Activated CD4-positive, alpha-beta T cell treated with anti-CD3 and anti-CD28 coated beads, Interleukin-2, Interleukin-6, amounts not matched to agents 100 ng/mL and 50 ng/mL, durations not matched to agents 16 hours and 8 hours (primary cell): Measurements from ENCODE around the gene NME4.
A peak's percentile ranks its signal among the peaks of the same experiment; 100 is the strongest.
"Not testable (repeated sequence)": the region's sequence is repeated elsewhere in the genome, so short reads cannot be mapped to it uniquely, and the experiment has no call there.

Source experiments
- DNase-seq: peaks from one replicate; pipeline ENCODE4 v3.0.0-alpha.2; 2020

Gene NME4

DNA sequence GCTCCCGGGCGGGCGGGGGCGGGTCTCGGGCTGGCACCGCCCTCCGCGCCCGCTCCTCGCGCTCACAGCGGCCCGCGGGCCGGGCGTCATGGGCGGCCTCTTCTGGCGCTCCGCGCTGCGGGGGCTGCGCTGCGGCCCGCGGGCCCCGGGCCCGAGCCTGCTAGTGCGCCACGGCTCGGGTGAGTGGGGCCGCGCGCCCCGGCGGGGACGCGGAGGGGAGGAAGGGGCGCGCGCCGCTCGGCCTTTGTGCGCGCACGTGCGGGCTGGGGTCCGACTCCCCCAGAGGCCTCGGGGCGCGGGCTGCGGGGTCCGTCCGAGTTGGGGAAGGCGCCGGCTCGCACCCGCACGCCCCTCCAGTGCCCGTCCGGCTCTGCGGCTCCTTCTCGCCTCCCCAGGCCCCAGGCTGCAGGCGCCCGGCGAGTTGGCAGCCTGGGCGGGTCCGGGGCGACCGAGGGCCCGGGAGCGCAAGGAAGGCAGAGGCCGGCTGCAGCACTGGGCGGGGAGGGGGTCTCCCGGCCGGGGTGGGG lies at the start of gene NME4:
TSS of gene NME4 (plus strand) at position 65 of the 527 bp plus-strand sequence. CDS start at position 89, 24 bp downstream.
- no peak for DNase-seq

DNA sequence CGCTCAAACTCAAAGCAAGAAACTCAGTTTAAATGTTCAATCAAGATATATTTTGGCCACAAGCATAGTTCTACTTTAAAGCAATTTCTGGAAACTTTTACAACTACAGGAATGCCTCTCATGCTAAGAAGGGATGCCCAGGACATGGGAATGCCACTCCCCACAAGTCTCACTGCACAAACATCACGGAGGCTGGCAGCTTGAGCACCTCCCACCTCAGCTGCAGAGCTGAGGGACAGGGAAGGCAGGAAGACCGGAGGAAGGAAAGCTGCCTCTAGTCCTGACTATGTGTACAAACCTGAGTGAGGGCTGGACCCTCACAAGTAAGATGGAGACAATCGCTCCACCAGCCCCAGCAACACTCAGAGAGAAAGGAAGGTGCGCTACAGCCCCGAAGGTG lies 49.8 kb upstream of the NME4 start:
- no peak for DNase-seq

DNA sequence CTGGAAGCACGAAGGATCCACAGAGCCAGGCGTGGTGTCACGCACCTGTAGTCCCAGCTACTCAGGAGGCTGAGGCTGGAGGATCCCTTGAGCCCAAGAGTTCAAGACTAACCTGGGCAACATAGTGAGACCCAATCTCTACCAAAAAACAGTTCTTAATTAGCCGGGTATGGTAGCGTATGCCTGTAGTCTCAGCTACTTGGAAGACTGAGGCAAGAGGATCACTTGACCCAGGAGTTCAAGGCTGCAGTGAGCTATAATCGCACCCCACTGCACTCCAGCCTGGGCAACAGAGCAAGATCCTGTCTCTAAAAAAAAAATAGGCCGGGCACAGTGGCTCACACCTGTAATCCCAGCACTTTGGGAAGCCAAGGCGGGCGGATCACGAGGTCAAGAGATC lies 48.5 kb upstream of the NME4 start:
- DNase-seq = not testable (repeated sequence)

DNA sequence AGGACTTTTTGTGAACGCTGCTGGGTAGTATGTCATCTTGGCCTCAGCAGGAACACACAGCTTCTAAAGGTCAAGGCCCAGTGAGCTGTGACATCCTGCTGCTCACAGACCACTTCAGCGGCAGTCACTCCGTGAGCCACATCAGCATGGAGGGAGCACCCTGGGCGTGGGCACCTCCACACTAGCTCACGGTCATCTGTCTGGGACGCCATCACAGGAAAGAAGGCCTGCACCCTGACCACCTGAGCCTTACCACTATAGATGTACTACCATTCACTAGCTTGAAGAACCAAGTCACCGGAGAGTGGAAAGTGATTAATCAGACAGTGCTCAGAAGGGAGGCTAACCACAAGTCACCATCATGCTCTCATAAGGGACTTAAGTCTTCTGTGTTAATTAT lies 47.8 kb upstream of the NME4 start:
- DNase-seq = no peak

DNA sequence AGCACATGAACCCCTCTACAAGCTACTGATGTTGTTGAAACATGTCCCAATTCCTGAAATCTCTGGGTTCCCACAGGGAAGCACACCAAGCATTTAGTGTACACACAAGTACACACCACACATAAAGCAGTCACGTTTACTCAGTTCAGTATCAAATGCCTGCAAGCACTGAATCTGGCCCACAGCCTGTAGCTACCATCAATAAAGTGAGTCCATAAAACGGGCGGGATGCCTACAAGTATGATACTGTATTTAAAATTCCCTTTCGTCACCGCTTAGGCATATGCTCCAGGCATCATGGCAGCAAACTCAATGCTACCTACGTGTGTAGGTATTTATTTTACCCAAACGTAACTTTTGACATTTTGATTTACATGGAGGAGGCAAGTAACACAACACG lies 46.8 kb upstream of the NME4 start:
- no peak for DNase-seq

DNA sequence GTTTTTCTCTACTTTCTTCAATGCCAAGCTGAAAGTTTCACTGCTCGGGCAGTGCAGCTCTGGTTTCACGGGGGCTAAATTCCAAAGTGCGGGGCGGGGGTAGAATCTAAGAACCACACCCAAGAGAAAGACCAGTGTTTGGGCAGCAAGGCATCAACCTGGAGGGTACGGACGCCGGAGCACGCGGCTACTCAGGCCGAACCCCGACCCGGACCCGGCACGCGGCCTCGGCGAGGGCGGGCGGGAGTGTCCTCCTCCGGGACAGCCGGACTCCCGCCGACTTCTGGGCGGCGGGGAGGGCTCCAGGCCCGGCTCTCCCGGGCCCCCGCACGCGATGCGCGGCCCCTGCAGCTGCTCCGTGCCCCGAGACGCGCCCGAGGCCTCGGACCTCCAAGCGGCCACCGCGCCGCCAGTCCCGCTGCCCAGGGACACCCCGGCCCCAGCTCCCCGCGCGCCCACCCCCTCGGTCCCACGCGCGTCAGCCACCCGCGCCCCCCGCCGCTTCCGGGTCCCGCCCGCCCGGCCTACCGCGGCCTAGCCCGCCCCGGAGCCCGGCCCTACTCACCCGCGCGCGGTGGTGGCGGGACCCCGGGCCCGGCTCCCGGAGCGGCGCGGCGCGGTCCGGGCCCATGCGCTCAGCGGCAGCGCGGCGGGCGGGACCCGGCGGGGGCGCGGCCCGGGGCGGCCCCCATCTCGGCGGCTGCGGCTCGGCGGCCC lies 45.0 kb upstream of the NME4 start:
- no peak for DNase-seq

DNA sequence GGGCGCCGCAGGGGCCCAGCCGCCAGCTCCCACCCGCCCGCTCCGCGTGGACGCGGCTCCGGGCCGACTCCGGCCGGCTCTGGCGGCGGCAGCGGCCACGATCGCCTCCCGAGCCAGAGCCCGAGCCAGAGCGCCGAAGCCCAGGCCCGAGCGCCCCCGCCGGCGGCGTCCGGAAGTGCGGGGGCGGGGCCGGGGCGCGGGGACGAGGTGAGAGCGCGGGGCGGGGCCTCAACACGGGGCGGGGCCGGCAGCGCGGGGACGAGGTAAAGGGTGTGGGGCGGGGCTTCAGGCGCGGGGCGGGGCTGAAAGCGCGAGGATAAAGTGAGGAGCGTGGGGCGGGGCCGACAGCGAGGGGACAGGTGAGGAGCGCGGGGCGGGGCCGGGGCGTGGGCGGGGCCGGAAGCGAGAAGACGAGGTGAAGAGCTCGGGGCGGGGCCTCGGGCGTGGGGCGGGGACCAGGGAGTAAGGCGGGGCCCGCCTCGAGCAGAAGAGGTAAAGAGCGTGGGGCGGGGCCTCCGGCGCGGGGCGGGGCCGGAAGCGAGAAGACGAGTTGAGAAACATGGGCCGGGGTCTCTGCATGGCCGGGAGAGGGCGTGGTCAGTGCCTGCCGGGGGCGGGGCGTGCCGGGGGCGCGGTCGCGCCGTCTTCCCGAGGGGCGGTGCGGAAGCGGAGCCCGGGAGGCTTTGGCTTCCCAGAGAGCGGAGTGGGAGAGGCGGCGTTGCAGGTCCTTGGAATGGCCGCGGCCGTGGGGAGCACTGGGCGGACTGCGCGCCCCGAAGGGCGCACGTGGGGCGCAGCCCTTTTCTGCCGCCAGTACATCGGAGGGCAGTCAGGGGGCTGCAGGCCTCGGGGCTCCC lies 44.2 kb upstream of the NME4 start, which contains the start of gene AXIN1:
TSS of gene AXIN1 (minus strand) at position 177 of the 857 bp plus-strand sequence. CDS start 5,698 bp downstream, outside the sequence.
- peak; percentile 100 for DNase-seq

DNA sequence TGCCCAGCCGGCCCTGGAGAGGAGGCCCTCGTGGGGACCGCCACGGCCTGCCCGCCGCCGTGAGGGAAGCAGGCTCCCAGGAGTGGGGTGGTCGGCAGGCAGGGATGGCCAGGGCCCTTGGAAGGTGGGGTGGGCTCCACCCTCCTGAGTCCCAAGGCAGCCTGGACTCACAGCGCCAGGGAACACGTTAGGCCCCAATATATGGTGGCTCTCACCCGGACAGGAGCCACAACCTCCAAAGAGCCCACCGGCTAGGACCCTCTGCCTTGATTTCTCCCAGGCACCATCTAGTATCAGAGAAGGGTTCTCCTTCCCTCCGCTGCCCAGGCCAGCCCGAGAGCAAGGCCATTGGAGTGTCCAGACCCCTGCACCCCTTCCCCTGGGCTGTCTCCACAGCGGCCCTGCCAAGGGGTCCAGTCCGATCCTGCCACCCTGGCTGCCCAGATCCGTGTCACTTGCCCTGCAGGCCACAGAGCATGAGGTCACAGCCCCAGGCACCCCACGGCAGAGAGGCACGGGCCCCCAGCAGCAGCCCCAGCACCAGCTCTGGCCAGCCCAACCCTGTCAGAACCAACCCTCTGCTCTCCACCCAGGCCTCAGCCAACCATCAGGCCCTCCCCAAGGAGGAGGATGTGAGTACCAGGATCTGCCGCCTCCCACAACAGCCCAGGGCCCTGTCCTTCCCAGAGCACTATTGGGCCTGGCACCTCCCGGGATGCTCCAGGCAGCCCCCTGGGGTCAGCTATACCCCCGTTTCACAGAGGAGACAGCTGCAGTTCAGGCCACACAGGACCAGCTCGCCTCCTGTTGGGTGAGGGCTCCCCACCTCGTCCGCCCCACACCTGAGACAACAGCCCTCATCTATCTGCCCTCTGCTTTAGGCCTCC lies 43.4 kb upstream of the NME4 start:
- DNase-seq = no peak

DNA sequence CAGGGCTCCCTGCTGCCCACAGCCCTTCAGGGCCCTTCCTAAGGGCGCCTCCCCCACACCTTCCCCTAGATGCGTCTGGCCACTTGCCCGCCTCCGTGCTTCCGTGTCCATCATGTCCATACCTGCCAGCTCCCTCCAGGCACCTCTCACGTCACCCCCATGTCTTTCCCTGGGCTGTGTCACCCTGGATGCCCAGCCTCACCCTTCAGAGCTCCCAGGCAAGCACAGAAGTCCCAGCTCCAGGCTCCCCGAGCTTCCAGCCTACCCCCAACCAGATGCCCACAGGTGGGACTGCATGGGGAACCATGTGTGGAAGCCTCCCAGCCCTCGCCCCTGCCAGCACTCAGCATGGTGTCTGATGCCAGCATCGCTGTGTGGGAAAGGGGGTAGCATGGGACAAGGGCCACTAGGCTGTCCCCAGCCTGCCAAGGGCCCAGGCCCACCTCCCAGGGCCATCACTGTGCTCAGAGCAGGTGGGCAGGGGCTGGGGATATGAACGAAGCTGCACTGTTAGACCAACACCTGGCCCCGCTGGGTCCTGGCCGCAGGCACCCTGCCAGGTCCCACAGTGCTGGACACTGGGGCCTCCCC lies 42.6 kb upstream of the NME4 start:
- DNase-seq = no peak

DNA sequence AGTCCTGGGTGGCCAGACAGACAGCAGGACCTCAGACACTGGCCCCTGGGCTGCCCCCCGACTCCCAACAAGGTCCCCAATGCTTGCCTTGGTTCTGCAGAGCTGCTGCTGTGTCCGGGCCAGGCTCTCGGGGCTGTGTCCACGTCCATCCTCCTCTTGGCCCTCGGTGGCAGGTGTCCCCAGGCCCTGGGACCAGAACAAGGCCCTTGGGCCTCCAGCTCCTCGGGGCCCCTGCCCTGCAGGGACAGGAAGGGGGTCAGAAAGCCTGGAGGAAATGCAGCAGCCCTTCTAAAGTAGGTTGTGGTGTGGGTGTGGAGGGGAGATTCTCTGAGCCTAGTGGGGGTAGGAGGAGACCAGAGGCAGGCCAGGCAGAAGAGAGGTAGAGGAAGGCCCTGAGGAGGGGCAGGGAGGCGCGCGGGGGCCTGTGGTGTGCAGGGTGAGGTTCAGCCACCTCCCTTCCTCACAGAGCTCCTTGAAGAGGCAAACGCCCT lies 42.0 kb upstream of the NME4 start:
- no peak for DNase-seq

DNA sequence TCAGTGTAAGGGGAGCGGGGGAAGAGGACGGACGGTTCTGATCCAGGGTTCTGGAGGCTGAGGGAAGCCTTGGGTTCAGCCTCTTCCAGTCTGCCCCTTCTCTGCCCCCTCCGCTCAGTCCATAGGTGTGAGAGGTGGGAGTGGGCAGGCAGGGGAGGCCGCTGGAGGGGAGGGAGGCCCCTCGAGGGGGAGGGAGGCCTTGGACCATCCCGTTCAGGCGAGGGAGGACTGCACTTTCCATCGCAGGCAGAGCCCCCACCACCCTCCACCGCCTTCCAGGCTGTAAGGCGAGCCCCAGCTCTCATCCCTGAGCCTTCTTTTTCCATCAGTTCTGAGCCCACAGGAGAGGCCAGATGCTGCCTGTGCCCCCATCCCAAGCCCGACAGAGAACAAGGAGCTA lies 40.3 kb upstream of the NME4 start:
- DNase-seq = no peak

DNA sequence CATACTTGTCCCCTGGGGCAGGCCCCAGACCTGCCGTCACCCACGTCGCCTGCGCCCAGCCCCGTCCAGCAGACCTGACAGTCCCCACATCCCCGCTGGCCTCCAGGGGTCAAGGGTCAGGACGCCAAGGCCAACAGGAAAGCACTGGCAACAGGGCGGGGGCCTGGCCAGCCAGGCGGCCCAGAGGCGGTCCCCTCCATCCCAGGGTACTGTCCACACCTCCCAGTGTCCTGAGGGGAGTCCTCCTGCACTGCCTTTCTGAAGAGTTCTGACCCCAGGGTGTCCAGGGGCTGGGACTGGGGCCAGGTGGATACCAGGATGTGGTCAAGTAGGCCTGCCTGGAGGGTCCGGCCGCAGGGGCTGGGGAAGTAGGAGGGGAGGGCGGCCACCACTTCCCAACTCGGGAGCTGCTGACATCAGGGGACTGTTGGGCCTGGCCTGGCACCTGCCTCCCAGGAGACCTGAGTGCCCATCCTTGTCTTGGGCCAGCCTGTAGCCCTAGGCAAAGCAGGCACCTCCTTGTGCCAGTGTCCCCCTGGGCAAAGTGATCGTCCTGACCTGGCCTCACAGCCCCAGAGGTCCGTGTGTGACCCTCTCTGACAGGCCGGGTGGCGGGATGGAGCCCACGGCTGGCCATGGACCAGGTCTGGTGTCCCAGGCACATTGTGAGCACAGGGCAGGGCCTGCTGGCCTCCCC lies 37.8 kb upstream of the NME4 start:
- DNase-seq = no peak

DNA sequence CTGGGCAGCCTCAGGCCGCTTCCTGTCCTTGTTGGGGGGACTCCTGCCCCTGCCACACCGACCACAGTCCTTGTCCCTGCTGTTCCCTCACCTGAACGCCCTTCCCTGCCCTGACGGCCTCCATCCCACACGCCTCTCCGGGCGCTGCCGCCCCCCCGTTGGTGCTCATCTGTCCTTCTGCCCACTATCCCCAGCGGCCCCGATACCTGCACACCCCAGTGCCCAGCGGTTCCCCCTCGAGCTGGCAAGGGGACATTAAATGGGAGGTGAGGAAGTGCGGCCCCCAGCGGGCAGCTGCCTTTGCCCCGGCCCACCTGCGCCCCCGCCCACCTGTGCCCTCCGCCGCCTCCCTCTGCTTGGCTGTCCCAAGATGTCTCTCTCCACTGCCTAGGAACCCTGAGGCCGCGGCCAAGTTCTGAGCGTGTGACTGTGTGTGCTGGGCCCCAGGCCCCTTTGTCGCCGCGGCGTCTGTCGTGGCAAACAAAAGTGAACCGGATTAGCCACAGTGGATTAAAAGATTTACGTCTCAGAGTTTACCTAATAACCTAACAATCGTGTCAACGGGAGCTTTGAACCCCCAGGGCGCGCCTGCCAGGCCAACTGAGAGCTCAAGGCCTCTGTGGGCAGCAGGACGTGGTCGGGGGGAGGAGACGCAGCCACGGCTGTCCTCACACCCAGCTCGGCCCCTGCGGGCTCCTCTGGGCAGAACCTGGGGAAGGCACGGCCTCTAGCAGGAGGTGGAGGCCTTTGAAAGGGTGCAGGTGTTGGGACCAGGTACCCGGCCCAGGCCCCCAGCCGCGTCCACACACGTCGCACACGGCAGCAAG lies 36.9 kb upstream of the NME4 start:
- no peak for DNase-seq

DNA sequence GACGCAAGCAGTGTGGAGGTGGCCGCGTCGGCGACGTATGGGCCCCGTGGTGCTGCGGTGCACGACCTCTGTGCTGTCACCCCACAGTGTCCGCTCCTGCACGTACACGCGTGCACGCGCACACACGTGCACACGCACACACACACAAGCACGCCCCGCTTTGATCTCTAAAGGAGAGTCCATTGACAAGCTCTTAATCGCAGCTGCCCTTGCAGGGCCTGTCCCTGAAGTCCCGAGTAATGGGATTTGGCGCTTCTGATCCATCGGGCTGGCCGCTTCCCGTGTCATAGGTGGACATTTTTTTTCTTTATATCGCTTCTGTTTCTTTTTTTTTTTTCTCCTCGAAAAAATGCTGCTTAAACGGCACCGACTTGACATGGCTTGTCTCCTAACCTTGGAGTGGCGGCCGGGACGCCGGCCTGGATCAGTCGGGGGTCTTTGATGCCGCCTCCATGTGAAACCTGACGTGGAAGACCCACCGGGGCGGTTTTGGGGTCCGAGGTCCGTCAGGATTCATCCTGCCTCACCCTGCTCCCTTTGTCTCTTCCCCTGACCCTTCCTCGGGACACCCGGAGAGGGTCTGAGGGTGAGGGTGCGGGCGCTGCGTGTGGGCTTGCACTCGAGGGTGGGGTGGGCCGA lies 36.2 kb upstream of the NME4 start:
- no peak for DNase-seq

DNA sequence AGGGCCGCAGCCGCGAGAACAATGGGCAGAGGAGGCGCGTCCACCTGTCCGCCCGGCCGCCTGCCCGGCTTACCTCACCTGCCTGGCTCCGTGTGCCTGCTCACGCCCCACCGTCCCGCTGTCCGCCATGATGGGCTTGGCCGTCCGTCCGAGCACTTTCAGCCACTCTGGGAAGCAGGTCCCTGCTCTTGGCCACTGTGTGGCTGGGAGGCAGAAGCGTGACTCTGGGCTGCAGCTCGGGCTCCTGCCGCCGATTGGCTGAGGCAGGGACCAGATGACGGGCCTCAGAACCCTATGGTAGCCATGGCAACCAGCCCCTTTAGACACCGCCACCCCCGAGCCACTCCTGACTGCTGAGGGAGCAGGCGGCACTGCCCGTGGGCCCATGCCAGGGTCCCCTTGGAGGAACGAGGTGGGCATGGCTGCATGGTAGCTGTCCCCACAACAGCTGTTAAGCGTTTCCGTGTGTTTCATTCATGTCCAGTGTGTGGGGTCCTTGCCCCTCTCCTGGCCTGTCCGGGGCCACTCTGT lies 35.6 kb upstream of the NME4 start:
- no peak for DNase-seq

DNA sequence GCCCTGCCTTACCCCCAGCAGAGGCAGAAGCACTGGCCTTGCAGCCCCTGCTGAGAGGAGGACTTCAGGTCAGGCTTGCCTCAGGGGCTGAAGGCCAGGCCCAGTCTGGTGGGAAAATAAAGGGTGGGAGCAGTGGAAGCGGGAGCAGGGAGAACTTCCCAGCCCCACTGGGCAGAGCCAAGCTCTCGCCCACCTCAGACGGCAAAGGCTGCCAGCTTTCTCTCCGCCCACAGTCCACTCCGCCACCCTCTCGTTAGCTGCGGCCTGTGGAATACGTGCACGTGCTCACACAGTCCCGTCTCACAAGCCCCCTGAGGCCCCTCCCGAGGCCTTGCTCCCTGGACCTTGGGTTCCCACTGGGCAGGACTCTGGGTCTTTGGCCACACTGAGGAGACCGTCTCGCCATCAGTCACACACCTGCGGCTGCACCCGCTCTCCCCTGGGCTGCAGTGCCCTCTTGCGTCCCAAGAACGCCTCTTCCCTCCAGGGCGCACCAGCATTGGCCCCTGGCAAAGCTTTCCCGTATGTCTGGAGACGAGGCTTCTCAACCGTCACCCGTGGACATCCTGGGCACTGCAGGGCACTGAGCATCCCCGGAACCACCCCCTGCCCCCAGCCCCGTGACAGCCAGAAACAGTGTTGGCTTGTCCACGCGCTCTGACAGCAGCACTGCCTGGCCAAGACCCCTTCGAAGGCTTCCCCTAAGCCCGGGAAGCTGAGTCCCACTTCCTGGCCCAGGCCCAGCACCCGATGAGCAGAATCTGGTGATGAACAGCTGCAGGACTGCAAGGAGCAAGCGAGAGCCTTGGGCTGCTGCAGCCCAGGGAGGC lies 34.9 kb upstream of the NME4 start:
- DNase-seq = peak; percentile 82

DNA sequence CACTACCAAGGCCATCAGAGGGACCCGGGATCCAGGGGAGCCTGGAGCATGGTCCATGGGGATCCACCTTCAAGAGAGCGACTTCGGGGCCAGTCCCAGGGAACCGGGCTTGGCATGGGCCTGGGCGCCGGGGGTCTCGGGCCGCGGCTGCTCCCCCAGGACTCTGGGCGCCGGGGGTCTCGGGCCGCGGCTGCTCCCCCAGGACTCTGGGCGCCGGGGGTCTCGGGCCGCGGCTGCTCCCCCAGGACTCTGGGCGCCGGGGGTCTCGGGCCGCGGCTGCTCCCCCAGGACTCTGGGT lies 34.3 kb upstream of the NME4 start:
- not testable (repeated sequence) for DNase-seq

DNA sequence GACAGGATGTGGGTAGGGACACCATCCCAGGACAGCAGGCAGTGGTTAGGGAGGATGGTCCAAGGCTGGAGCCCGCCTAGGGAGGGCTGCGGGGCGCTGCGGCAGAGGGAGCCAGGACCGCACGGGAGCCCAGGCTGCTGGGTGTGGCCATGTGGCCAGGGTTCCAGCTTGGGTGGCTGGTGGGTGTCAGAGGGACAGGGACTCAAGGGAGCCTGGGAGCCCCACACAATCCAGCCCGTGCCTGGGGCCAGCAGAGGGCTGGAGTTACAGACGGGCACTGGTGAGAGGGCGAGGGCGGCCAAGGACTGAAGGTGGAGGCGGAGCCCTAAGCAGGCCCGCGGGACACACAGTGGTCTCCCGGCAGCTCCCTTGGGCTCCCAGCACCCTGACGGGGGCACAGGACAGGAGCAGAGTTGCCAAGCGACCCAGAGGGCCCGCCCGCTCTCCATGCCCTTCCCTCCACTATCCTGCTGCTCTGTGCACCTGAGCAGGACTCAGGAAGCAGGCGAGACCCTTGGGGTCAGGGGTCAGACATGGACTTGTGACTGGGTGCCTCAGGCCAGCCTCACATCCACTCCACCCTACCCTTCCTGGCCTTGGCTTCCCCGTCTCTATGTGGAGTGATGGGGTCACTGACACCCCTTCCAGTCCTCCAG lies 33.8 kb upstream of the NME4 start:
- DNase-seq = no peak
